Right cardiac atrium (tissue), 5 donors: ENCODE results near the gene PPEF1. TPM values are rescaled to one million over a fixed set of nuclear protein-coding genes. Genes with fewer than 3 reads are reported as not detected.
"Not testable (repeated sequence)": the region's sequence is repeated elsewhere in the genome, so short reads cannot be mapped to it uniquely, and the experiment has no call there.

Experiments used
- ATAC-seq, 2 donors: fragments of 200-7000 bp; cut with Tn5 transposase; one replicate each; pipeline versions ENCODE4 v1.8.0 to v1.9.1; 2020; ENCODE audit warnings: moderate library complexity in 2 of 2, mild to moderate bottlenecking in 1 of 2
- DNase-seq, 3 donors: peaks; one replicate each; pipeline ENCODE4 v3.0.0-alpha.2; 2020
- H3K27ac ChIP-seq: one replicate; pipeline ENCODE4 v1.5.1; 2013; ENCODE audit warnings: mild to moderate bottlenecking, low read length, control low read depth, moderate library complexity
- H3K27me3 ChIP-seq: one replicate; pipeline ENCODE4 v1.6.1; 2013; ENCODE audit not compliant: control insufficient read depth, insufficient read depth
- H3K4me1 ChIP-seq: one replicate; pipeline ENCODE4 v1.6.1; 2013; ENCODE audit warnings: low read length; ENCODE audit not compliant: control insufficient read depth, insufficient read depth
- H3K4me3 ChIP-seq: one replicate; pipeline ENCODE4 v1.5.1; 2013; ENCODE audit warnings: low read length, control low read depth
- H3K9me3 ChIP-seq: one replicate; pipeline ENCODE4 v1.6.1; 2013; ENCODE audit warnings: low read length; ENCODE audit not compliant: control insufficient read depth
- WGBS: extraction: QIAGEN DNeasy Blood & Tissue Kit; methylation state at CpG from one replicate; pipeline ENCODE4 v1.1.7; 2013; 5-methylcytosine and 5-hydroxymethylcytosine counted together
- intact Hi-C, 4 donors: fragments of 100-400 bp; cut with DNase I; formaldehyde crosslinking; loops; one replicate each; pipeline versions ENCODE4 v1.11.0 to v1.14.0; 2022 to 2023
- polyA plus RNA-seq: library from polyadenylated mRNA; stranded (reverse); fragments of 200-250 nt; gene quantifications from one replicate; pipeline ENCODE4 v1.2.3, GENCODE V29; 2013
- total RNA-seq, 4 donors: library from RNA; stranded (reverse); fragmentation: NEBNext Ultra II Directional; extraction: Animal tissue kit (Norgen Biotek cat#: 25700); gene quantifications; one replicate each; pipeline ENCODE4 v1.2.1, GENCODE V29; 2021
- donor health status: healthy with polysubstance abuse.
- donor health status: DM: no; HTN: yes; CAD: no.
- donor health status: DM: no; HTN: no; CAD: no.
- donor health status: DM: no; HTN: yes; CAD: no; lungs with severe emphysema.
- donor health status: DM: yes; HTN: yes; CAD: no.

Gene PPEF1
- total and polyA plus RNA-seq, 5 donors = 0.36 to 3.6 (median 2.1) TPM

DNA sequence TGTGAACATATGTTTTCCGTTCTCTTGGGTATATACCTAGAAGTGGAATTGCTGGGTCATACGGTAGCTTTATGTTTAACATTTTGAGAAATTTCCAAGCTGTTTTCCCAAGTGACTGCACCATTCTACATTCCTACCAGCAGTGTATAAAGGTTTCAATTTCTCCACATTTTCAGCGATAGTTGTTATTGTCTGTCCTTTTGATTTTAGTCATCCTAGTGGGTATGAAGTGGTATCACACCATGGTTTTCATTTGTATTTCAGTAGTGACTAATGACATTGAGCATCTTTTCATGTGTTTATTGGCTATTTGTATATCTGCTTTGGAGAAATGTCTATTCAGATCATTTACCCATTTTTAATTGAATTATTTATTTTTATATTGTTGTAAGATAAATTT, 2.4 kb downstream of the PPEF1 start:
- Histone ChIP-seq H3K4me3 (no peak overlapping the region), H3K27me3 (no peaks in the 10 kb centered on the region), H3K4me1 (no peaks in the 10 kb centered on the region), H3K27ac (no peak overlapping the region), H3K9me3 (no peaks in the 10 kb centered on the region)
- no peak for DNase-seq
- intact Hi-C loops = no loop called here
- no peak for ATAC-seq
- 96% methylated on average over 3 of the region's 3 CpGs for WGBS

DNA sequence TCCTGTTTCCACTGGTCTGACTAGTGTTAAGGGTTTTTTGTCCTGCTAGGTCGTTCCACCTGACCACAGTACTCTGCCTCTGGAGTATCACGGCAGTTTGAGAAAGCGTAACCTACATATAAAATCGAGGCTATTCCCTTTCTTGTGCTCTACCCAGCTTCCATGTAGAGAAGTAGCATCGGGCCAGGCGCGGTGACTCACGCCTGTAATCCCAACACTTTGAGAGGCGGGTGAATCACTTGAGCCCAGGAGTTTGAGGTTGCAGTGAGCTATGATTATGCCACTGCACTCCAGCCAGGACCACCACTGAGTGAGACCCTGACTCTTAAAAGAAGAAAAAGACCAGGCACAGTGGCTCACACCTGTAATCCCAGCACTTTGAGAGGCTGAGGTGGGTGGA, 7.5 kb downstream of the PPEF1 start:
- H3K9me3 ChIP-seq = no peaks in the 10 kb centered on the region
- ATAC-seq (no peak), DNase-seq (no peak)
- intact Hi-C loops = no loop called here
- H3K4me3 ChIP-seq = no peak overlapping the region
- no peaks in the 10 kb centered on the region for H3K27me3 ChIP-seq
- no peaks in the 10 kb centered on the region for H3K4me1 ChIP-seq
- H3K27ac ChIP-seq = no peak overlapping the region
- 94% methylated on average over 9 of the region's 9 CpGs for WGBS

DNA sequence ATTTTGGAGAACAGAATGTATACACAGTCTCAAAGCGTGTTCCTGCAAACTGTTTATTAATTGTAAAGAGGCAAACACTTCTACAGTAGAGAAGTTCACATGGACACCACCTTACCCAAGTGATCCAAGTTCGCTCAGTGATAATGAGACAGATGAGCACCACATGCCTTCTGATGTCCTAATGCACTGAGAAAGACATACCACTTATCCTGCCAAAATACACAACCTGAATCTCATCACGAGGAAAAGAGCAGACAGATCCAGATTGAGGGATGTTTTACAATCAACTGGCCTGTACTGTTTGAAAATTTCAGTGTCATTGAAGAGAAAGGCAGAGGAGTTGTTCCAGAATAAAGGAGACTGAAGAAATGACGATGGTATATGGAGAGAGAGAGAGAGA, 12.4 kb downstream of the PPEF1 start:
- ATAC-seq (no peak), DNase-seq (no peak)
- Histone ChIP-seq H3K9me3 (no peaks in the 10 kb centered on the region), H3K27ac (no peak overlapping the region), H3K27me3 (no peaks in the 10 kb centered on the region), H3K4me1 (no peaks in the 10 kb centered on the region), H3K4me3 (no peak overlapping the region)
- intact Hi-C loops = no loop called here
- WGBS = 78% methylated on average over 4 of the region's 4 CpGs

DNA sequence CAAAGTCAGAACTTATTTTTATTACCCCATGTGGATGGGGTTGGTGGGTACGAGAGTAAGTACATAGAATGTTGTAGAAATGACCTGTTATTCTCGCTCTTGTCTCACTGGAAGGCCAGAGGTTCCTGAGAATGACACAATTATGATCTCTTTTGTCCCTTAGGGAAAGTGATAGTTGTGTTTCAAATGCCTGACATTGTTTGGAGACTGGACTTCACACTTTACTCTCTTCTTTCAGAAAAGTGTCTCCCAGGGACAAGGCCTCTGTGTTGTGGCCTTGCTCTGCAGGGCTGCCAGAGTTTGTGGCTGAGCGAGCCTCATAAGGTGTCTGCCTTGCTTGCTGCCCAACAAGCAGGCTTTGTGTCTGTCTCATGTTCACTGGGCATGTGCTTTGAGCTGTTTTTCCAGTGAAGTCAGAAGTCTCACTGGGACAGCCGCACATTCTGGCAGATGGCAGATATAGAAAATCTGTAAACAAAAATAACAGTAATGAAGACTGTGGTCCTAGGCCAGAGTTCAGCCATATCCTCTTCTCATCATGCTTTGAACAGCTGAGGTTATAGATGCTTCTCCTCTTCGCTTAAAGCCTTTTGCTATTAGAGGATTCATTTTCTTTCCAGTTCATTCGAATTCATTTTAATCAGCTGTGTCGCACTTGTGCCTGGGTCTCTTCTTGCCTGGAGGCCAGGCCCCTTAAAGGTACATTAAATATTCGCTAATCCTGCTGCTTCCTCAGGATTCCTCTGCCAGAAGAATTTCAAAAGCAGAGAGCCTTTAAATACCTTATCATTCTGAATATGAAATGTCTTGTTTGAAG, 14.4 kb downstream of the PPEF1 start:
- Histone ChIP-seq H3K4me1 (no peaks in the 10 kb centered on the region), H3K27ac (no peak overlapping the region), H3K27me3 (no peaks in the 10 kb centered on the region), H3K4me3 (no peak overlapping the region), H3K9me3 (no peaks in the 10 kb centered on the region)
- no peak for ATAC-seq
- 71% methylated on average over 8 of the region's 8 CpGs for WGBS
- intact Hi-C loops = no loop called here
- no peak for DNase-seq

DNA sequence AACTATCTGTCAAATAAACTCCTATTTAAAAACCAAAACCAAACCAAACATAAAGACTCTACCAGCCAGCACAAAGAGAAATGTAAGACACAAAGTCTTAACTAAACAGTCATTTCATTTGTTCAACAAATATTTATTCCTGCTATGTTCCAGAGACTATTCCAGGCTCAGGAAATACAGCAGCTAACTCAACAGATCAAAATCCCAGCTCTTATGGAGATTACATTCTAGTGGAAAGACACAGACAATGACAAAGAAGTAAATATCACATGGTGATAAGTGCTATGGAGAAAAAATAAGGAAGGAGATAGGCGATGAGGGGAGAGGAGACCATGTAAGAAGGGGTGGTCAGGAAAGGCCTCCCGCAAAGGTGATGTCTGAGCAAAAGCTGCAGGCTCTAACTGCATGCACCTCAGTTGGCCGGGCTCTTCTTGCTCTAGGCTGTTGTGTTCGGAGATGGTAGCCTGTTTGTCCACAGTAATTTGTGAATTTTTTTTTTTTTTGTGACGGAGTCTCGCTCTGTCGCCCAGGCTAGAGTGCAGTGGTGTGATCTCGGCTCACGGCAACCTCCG, 15.1 kb downstream of the PPEF1 start:
- intact Hi-C loops = no loop called here
- ATAC-seq = no peak
- DNase-seq = no peak
- 95% methylated on average over 10 of the region's 10 CpGs for WGBS
- H3K9me3 ChIP-seq = no peaks in the 10 kb centered on the region
- H3K27ac ChIP-seq = no peak overlapping the region
- no peaks in the 10 kb centered on the region for H3K27me3 ChIP-seq
- H3K4me3 ChIP-seq = no peak overlapping the region
- H3K4me1 ChIP-seq = no peaks in the 10 kb centered on the region

DNA sequence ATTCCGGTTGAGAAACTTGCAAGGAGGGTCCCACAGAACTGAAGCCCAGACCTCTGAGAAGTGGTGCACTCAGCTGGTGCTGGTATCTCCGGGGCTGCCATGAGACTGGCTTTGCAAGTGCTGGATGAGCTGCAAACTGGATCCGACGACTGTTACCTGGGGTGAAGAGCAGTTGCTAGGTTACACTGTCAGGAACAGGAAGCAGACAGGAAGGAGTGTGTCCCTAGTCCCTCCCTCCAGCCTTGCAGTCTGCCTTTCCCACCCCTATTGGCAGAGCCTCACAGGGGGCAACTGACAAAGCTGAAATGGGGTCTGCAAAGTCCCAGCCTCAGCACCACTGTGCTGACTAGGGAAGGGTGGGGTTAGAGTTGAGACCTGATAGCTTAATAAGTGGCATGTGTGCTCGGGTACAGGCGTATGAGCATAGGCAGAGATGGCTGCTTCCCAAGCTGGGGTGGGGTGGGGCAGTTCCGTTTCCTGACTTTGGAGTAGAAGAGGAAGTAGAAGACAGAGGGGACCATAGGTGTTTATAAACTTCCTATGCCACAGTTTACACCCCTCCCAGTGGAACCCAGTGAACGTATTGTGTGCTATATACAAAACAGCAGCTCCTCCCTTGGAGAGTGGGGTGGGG, 18.0 kb downstream of the PPEF1 start:
- no peak overlapping the region for H3K4me3 ChIP-seq
- DNase-seq = peak in 1 of 3 donors; percentile 47
- H3K27me3 ChIP-seq = no peaks in the 10 kb centered on the region
- peak in 1 of 2 donors; percentile 73 for ATAC-seq
- WGBS = 55% methylated on average over 8 of the region's 8 CpGs
- no peak overlapping the region for H3K27ac ChIP-seq
- no peaks in the 10 kb centered on the region for H3K4me1 ChIP-seq
- no peaks in the 10 kb centered on the region for H3K9me3 ChIP-seq
- intact Hi-C loops = no loop called here

DNA sequence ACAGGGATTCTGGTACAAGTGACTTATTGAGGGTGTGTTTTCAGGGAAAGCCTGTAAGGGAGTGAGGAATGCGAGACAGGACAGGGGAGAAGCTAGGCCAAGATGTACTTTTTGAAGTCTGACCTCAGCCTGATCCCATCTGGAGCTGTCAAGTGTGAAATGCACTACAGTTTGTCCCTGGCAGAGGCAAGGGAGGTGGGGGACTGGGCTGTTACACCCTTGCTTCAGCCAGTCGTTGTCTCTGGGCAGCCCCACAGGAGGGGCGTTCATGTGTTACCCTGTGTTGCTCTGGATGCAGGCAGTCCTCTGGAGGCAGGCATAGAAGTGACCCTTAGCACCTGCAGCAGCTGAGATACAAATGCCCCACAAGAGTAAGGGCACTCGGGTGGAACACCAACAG, 25.8 kb downstream of the PPEF1 start:
- H3K9me3 ChIP-seq = no peaks in the 10 kb centered on the region
- WGBS = 54% methylated on average over 4 of the region's 4 CpGs
- peak overlapping the region; percentile 19 for H3K27ac ChIP-seq
- H3K27me3 ChIP-seq = no peaks in the 10 kb centered on the region
- DNase-seq (no peak), ATAC-seq (peak; percentile 66 to 75)
- intact Hi-C loops = no loop called here
- H3K4me1 ChIP-seq = no peaks in the 10 kb centered on the region
- no peak overlapping the region for H3K4me3 ChIP-seq

DNA sequence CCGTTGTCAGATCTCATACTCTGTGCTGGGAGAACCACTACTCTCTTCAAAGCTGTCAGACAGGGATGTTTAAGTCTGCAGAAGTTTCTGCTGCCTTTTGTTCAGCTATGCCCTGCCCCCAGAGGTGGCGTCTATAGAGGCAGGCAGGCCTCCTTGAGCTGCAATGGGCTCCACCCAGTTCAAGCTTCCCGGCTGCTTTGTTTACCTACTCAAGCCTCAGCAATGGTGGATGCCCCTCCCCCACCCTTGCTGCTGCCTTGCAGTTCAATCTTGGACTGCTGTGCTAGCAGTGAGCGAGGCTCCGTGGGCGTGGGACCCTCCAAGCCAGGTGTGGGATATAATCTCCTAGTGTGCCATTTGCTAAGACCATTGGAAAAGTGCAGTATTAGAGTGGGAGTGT, 32.2 kb downstream of the PPEF1 start:
- intact Hi-C loops, H3K4me3 ChIP-seq, DNase-seq, H3K27ac ChIP-seq, H3K4me1 ChIP-seq, H3K9me3 ChIP-seq, ATAC-seq, H3K27me3 ChIP-seq: not testable (repeated sequence)
- WGBS = 85% methylated on average over 6 of the region's 6 CpGs

DNA sequence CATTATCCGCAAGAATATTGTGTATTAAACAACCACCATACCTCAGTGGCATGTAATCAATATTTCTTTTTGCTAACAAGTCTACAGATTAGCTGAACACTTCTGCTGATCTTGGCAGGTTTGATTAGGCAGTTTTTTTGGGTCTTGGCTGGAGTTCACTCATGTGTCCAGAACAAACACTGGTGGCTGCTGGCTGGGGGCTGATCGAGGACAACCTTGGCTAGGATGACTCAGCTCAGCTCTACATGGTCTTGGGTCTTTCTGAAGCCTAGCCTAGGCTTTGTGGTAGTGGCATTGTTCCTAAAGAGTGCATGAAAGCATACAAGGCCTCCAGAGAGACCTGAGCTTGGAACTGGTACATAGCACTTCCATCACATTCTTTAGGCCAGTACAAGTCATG, 41.1 kb downstream of the PPEF1 start:
- Histone ChIP-seq H3K27me3 (no peaks in the 10 kb centered on the region), H3K4me1 (no peaks in the 10 kb centered on the region), H3K9me3 (no peaks in the 10 kb centered on the region), H3K27ac (no peak overlapping the region), H3K4me3 (no peak overlapping the region)
- no peak for ATAC-seq
- intact Hi-C loops = no loop called here
- 75% methylated on average over 2 of the region's 2 CpGs for WGBS
- no peak for DNase-seq

DNA sequence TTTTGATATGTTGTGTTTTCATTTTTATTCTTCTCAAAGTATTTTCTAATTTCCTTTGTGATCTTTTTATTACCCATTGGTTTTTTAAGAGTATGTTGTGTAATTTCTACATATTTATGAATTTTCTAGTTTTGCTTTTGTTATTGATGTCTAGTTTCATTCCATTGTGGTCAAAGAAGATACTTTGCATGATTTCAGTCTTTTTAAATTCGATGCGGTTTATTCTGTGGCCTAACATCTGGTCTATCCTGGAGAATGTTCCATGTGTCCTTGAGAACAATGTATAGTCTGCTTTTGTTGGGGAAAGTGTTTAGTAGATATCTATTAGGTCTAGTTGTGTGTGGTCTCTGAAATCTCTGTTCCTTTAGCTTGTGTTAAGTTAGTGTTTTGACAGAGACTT, 46.2 kb downstream of the PPEF1 start:
- DNase-seq (no peak), ATAC-seq (no peak)
- WGBS = 88% methylated on average over 2 of the region's 2 CpGs
- no peak overlapping the region for H3K27ac ChIP-seq
- no peaks in the 10 kb centered on the region for H3K27me3 ChIP-seq
- no peaks in the 10 kb centered on the region for H3K4me1 ChIP-seq
- no peaks in the 10 kb centered on the region for H3K9me3 ChIP-seq
- H3K4me3 ChIP-seq = no peak overlapping the region
- intact Hi-C loops = no loop called here

DNA sequence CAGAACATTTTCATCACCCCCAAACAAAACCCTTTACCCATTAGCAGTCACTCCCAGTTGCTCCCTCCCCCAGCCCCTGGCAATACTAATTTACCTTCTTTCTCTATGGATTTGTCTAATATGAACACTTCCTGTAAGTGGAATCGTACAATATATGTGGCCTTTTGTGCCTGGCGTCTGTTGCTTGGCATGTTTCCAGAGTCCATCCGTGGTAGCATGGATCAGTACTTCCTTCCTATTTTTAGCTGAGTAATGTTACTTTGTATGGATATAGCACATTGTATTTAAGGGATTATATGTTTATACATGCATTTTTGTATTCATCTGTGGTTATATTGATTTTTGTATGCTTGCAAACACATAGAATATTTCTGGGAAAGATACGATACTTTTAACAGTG, 48.2 kb downstream of the PPEF1 start:
- Histone ChIP-seq H3K9me3 (no peaks in the 10 kb centered on the region), H3K4me3 (no peak overlapping the region), H3K4me1 (no peaks in the 10 kb centered on the region), H3K27ac (no peak overlapping the region), H3K27me3 (no peaks in the 10 kb centered on the region)
- ATAC-seq (no peak), DNase-seq (no peak)
- intact Hi-C loops = no loop called here
- WGBS = 29% methylated on average over 4 of the region's 4 CpGs
